Karpas-422 (cell line): ENCODE results near the gene USH2A. TPM values are rescaled to one million over a fixed set of nuclear protein-coding genes. Genes with fewer than 3 reads are reported as not detected.

Experiments
- DNase-seq: peaks from one replicate; pipeline ENCODE4 v3.0.0-alpha.2; 2015
- H2AFZ ChIP-seq: fragments of 200-600 bp; sonication (generic); 2 replicates; pipeline ENCODE4 v1.6.1; 2014; ENCODE audit warnings: antibody characterized with exemption, low read length, mixed read lengths
- H3K27ac ChIP-seq: fragments of 200-600 bp; sonication (generic); 2 replicates; pipeline ENCODE4 v1.5.1; 2014; ENCODE audit warnings: mild to moderate bottlenecking, low read length, moderate library complexity
- H3K27me3 ChIP-seq: fragments of 200-600 bp; sonication (generic); 2 replicates; pipeline ENCODE4 v1.6.1; 2014; ENCODE audit warnings: low read length, mixed read lengths
- H3K36me3 ChIP-seq: fragments of 200-600 bp; sonication (generic); 2 replicates; pipeline ENCODE4 v1.6.1; 2014; ENCODE audit warnings: low read length, mixed read lengths; ENCODE audit not compliant: insufficient read depth
- H3K4me1 ChIP-seq: fragments of 200-600 bp; sonication (generic); 2 replicates; pipeline ENCODE4 v1.6.1; 2014; ENCODE audit warnings: mild to moderate bottlenecking, low read length, mixed read lengths
- H3K4me2 ChIP-seq: fragments of 200-600 bp; sonication (generic); 2 replicates; pipeline ENCODE4 v1.6.1; 2014; ENCODE audit warnings: low read length, low read depth, mild to moderate bottlenecking; ENCODE audit not compliant: poor library complexity, severe bottlenecking
- H3K4me3 ChIP-seq: fragments of 200-600 bp; sonication (generic); 2 replicates; pipeline ENCODE4 v1.5.1; 2014; ENCODE audit warnings: mild to moderate bottlenecking, antibody characterized with exemption, low read length, mixed read lengths
- H3K79me2 ChIP-seq: fragments of 200-600 bp; sonication (generic); 2 replicates; pipeline ENCODE4 v1.6.1; 2014; ENCODE audit warnings: mild to moderate bottlenecking, low read length, mixed read lengths
- H3K9ac ChIP-seq: fragments of 200-600 bp; sonication (generic); 2 replicates; pipeline ENCODE4 v1.6.0; 2014; ENCODE audit warnings: low read length
- H3K9me2 ChIP-seq: fragments of 200-600 bp; sonication (generic), shearing (Covaris generic); replicated peaks from 2 replicates; pipeline ENCODE4 v1.6.0; 2014; ENCODE audit warnings: mild to moderate bottlenecking, low read length, moderate library complexity; ENCODE audit not compliant: insufficient read depth
- H3K9me3 ChIP-seq: fragments of 300-700, 200-600 bp; sonication (generic); 2 replicates; pipeline ENCODE4 v1.6.1; 2014; ENCODE audit warnings: low read length, mixed read lengths
- H4K20me1 ChIP-seq: fragments of 200-600 bp; sonication (generic); 2 replicates; pipeline ENCODE4 v1.6.1; 2014; ENCODE audit warnings: mild to moderate bottlenecking, antibody characterized with exemption, low read length, low read depth; ENCODE audit not compliant: insufficient read depth
- total RNA-seq: library from RNA; depleted of rRNA; stranded (reverse); fragments of >200 nt; shearing (Covaris generic); gene quantifications from 2 replicates; pipeline ENCODE4 v1.2.3, GENCODE V29; 2014; ENCODE audit warnings: low replicate concordance

The USH2A gene
- total RNA-seq, 1 experiment from 2014 or later: not detected

DNA sequence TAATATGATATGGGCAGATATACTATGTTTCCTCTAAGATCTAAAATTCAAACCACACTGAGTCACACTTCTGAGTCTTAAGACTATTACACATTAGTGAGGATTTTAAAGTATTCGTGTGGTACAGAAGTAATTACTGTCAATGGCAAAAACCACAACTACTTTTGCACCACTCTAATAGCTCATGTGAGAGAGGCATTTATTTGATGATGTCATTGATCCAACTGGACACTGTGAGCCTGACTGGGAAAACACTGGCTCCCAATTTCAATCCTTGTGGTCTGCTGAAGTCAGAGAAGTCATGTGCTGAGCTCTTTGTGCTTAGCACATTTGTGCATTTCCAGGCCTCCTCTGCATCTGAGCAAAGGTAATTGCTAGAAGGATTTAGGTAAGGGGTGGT lies 377.8 kb downstream of the USH2A start:
- Histone ChIP-seq H4K20me1 (no peaks in the 10 kb centered on the region), H3K79me2 (no peaks in the 10 kb centered on the region), H3K4me3 (no peak overlapping the region), H3K4me2 (no peak overlapping the region), H3K27ac (no peak overlapping the region), H3K9me2 (0 out of 2 replicates have a peak, but pooled peaks cover 3% of the 10 kb centered on the region), H3K36me3 (no peaks in the 10 kb centered on the region), H3K9me3 (no peaks in the 10 kb centered on the region), H3K9ac (no peak overlapping the region), H3K4me1 (no peaks in the 10 kb centered on the region), H3K27me3 (no peaks in the 10 kb centered on the region), H2AFZ (no peak overlapping the region)
- no peak for DNase-seq

DNA sequence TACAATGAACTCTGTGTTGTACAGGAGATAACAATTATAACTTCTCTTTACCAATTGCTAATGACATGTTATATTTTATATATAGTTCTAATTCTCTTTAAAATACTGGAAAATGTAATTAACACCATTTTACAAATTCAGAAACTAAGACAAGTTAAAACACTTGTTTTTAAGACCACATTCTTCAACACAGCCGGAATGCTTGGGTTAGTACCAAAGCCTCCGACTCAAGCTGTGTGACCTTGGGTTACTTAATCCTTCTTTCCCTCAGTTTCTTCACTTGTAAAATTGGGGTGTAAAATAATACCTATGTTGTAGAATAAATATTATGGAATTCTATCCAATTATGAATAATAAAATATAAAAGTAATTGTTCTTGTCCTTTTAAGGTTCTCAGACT lies 378.7 kb downstream of the USH2A start:
- no peak overlapping the region for H3K27ac ChIP-seq
- no peak overlapping the region for H3K9ac ChIP-seq
- no peak overlapping the region for H2AFZ ChIP-seq
- no peaks in the 10 kb centered on the region for H3K9me3 ChIP-seq
- H3K4me1 ChIP-seq: no peaks in the 10 kb centered on the region
- 0 out of 2 replicates have a peak, but pooled peaks cover 3% of the 10 kb centered on the region for H3K9me2 ChIP-seq
- no peak for DNase-seq
- H4K20me1 ChIP-seq: no peaks in the 10 kb centered on the region
- H3K79me2 ChIP-seq: no peaks in the 10 kb centered on the region
- H3K36me3 ChIP-seq: no peaks in the 10 kb centered on the region
- H3K4me2 ChIP-seq: no peak overlapping the region
- no peak overlapping the region for H3K4me3 ChIP-seq
- H3K27me3 ChIP-seq: no peaks in the 10 kb centered on the region

DNA sequence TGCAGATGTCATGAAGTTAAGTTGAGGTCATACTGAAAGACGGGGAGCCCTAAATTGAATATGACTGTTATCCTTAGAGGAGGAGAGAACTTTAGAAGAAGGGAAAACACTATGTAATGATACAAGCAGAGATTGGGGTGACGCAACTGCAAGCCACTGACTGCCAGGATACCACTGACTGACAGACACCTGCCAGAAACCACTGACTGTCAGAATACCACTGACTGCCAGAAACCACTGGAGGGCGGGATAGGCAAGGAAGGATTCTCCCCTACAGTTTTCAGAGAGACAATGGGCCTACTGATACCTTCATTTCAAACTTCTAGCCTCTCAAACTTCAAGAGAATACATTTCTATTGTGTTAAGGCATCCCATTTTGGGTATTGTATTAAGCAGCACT lies 388.7 kb downstream of the USH2A start:
- Histone ChIP-seq H3K4me3 (no peak overlapping the region), H3K4me2 (no peak overlapping the region), H3K27ac (no peak overlapping the region), H3K9ac (no peak overlapping the region), H3K4me1 (no peaks in the 10 kb centered on the region), H3K79me2 (no peaks in the 10 kb centered on the region), H3K36me3 (no peaks in the 10 kb centered on the region), H3K27me3 (no peaks in the 10 kb centered on the region), H3K9me3 (no peaks in the 10 kb centered on the region), H3K9me2 (no peaks in the 10 kb centered on the region), H4K20me1 (no peaks in the 10 kb centered on the region), H2AFZ (no peak overlapping the region)
- no peak for DNase-seq

DNA sequence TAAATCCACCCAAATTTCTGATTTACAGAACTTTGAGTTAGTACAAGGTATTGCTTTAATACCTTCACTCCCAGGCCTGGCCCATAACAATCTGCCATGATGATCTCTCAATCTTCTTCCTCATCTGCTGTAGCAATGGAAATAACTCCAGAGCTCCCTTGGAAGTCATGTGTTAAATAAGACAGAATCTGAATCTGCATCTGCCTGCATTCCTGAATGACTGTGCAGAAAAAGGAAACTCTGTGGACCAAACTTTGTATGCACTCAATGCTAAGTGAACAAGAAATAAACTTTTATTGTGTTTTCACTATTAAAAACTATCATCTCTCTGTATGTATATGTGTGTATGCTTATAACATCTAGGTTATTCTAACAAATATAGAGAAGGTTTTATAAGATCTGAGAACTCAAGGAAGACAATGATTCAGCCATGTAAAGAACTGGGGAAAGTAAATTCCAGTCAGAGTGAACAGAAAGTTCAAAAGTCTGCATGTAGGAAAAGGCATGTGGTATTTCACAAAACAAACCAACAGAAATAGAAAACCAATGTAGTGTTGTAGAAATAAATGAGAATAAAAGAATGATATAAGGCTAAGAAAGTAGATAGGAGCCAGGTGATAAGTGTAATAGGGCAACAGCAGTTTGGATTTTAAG lies 390.2 kb downstream of the USH2A start:
- Histone ChIP-seq H3K9me3 (no peaks in the 10 kb centered on the region), H3K4me2 (no peak overlapping the region), H3K27ac (no peak overlapping the region), H3K9ac (no peak overlapping the region), H3K27me3 (no peaks in the 10 kb centered on the region), H3K4me1 (no peaks in the 10 kb centered on the region), H2AFZ (no peak overlapping the region), H3K9me2 (no peaks in the 10 kb centered on the region), H3K4me3 (no peak overlapping the region), H3K79me2 (no peaks in the 10 kb centered on the region), H4K20me1 (no peaks in the 10 kb centered on the region), H3K36me3 (no peaks in the 10 kb centered on the region)
- DNase-seq: no peak

DNA sequence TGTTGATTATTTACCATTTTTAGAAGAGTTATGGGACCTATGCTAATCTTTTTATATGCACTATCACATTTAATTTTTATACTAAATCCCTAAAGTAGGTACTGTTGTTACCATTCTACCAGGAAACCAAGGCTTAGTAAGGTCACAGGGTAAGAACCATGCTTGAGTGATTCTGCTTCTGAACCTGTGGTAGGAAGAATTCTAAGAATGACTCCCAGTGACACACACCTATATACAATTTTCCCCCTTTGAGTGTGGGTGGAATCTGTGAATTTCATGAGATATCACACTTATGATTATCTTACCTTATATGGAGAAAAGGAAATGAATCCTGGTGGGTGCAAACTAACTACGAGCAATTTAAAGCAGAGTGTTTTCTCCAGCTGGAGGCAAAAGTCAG lies 391.0 kb downstream of the USH2A start:
- H3K9ac ChIP-seq: no peak overlapping the region
- no peak for DNase-seq
- H3K4me2 ChIP-seq: no peak overlapping the region
- no peaks in the 10 kb centered on the region for H3K9me3 ChIP-seq
- H3K4me1 ChIP-seq: no peaks in the 10 kb centered on the region
- no peak overlapping the region for H2AFZ ChIP-seq
- no peaks in the 10 kb centered on the region for H3K27me3 ChIP-seq
- no peaks in the 10 kb centered on the region for H3K9me2 ChIP-seq
- no peak overlapping the region for H3K27ac ChIP-seq
- H3K4me3 ChIP-seq: no peak overlapping the region
- no peaks in the 10 kb centered on the region for H4K20me1 ChIP-seq
- H3K36me3 ChIP-seq: no peaks in the 10 kb centered on the region
- H3K79me2 ChIP-seq: no peaks in the 10 kb centered on the region

DNA sequence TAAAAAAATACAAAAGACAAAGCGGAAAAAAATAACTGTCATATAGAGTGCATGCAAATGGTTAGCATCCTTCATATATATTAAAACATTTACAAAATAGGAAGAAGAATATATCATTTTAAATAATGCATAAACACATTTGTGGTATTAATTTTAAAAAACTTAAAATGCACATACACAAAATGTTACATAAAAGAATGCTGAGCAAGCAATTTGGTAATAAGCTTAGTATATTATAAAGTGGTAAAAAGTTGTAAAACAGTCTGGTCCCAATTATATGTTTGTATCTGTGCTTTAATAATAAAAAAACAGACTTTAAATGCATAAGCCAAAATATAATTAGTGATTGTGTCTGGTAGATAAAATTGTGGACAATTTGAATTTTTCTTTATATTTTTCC lies 394.6 kb downstream of the USH2A start:
- no peak for DNase-seq
- H3K27ac ChIP-seq: no peak overlapping the region
- H3K79me2 ChIP-seq: no peaks in the 10 kb centered on the region
- H3K36me3 ChIP-seq: no peaks in the 10 kb centered on the region
- no peak overlapping the region for H3K4me3 ChIP-seq
- no peaks in the 10 kb centered on the region for H3K9me3 ChIP-seq
- no peaks in the 10 kb centered on the region for H3K9me2 ChIP-seq
- H3K4me2 ChIP-seq: no peak overlapping the region
- H2AFZ ChIP-seq: no peak overlapping the region
- no peaks in the 10 kb centered on the region for H4K20me1 ChIP-seq
- H3K27me3 ChIP-seq: no peaks in the 10 kb centered on the region
- no peak overlapping the region for H3K9ac ChIP-seq
- H3K4me1 ChIP-seq: no peaks in the 10 kb centered on the region

DNA sequence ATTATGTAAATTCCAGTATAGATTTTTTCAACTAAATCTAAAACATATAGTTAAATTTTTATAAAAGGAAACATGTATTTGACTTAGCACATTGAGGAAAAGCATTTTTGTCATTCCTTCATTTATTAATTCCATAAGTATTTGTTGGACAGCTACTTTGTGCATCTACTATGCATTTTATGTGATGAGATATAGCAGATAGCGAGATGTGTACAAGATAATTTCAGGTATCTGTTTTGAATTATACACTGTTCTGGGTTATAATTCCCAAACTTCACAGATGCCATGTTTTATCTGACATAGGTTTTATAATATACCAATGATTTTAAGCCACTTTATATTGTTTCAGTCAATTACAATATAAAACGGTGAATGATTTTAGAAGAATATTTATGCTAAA lies 398.7 kb downstream of the USH2A start:
- no peaks in the 10 kb centered on the region for H3K4me1 ChIP-seq
- H3K4me3 ChIP-seq: no peak overlapping the region
- DNase-seq: no peak
- no peaks in the 10 kb centered on the region for H3K79me2 ChIP-seq
- H4K20me1 ChIP-seq: no peaks in the 10 kb centered on the region
- no peaks in the 10 kb centered on the region for H3K36me3 ChIP-seq
- H3K9me2 ChIP-seq: no peaks in the 10 kb centered on the region
- H3K9ac ChIP-seq: no peak overlapping the region
- no peaks in the 10 kb centered on the region for H3K27me3 ChIP-seq
- no peak overlapping the region for H3K27ac ChIP-seq
- no peak overlapping the region for H2AFZ ChIP-seq
- H3K9me3 ChIP-seq: no peaks in the 10 kb centered on the region
- no peak overlapping the region for H3K4me2 ChIP-seq

DNA sequence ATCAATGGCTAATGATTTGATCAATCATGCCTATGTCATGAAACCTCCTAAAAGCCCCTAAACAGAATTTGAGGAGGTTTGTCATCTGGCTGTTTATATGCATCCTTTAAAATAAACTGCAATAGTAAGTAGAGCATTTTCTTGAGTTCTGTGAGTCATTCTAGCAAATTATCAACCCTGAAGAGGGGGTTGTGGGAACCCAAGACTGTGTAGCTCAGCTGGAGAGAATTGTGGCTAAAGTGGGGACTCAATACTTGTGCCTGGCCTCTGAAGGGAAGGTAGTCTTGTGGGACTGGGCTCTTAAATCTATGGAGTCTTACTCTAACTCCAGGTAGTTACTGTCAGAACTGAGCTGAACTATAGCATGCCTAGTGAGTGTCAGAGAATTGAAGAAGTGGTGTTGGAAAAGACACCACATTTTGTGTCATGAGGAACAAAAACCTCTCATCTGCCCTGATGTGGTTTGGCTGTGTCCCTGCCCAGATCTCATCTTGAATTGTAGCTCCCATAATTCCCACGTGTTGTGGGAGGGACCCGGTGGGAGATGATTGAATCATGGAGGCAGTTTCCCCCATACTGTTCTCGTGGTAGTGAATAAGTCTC lies 402.4 kb downstream of the USH2A start:
- no peaks in the 10 kb centered on the region for H3K27me3 ChIP-seq

More for the DNA sequence above, 402.4 kb downstream of the USH2A start:
- no peaks in the 10 kb centered on the region for H3K79me2 ChIP-seq
- H3K9me3 ChIP-seq: no peaks in the 10 kb centered on the region
- H3K36me3 ChIP-seq: no peaks in the 10 kb centered on the region
- no peak overlapping the region for H3K4me2 ChIP-seq
- no peak for DNase-seq
- no peak overlapping the region for H3K9ac ChIP-seq
- no peak overlapping the region for H3K27ac ChIP-seq
- H4K20me1 ChIP-seq: no peaks in the 10 kb centered on the region
- H2AFZ ChIP-seq: no peak overlapping the region
- no peaks in the 10 kb centered on the region for H3K9me2 ChIP-seq
- H3K4me3 ChIP-seq: no peak overlapping the region
- no peaks in the 10 kb centered on the region for H3K4me1 ChIP-seq
